ENCODE measurements around the gene ALPG. TPM values are rescaled to one million over a fixed set of nuclear protein-coding genes. Genes with fewer than 3 reads are reported as not detected.

The ALPG gene
- total RNA-seq, 1 experiment from 2014 or later = 0.10 TPM

GRCh38 chr2:232398293-232399034 lies 8.2 kb upstream of the ALPG start:
- CTCF ChIA-PET = interaction anchor here (1.0 kb wide), 1 partner anchor 498 kb away, joined by 6 read pairs; no protein-coding TSS in a partner anchor
- Histone ChIP-seq H3K9me2 (ENCODE audit: insufficient read depth) (no peaks in the 10 kb centered on the region), H2AFZ (ENCODE audit: low read depth, low read length, poor library complexity, severe bottlenecking) (no peak overlapping the region), H3K9me3 (ENCODE audit: control insufficient read depth in 1 of 2, insufficient read depth in 1 of 2, low read depth in 1 of 2, low read length in 2 of 2) (no peaks in the 10 kb centered on the region), H3K36me3 (ENCODE audit: control insufficient read depth in 1 of 2, insufficient read depth in 2 of 2, low read length in 2 of 2) (no peaks in the 10 kb centered on the region), H4K20me1 (ENCODE audit: insufficient read depth) (no peaks in the 10 kb centered on the region), H3K4me3 (replicated peaks in 1 of 2; ENCODE audit: low read depth in 1 of 2, low read length in 2 of 2) (no peak overlapping the region), H3K4me1 (ENCODE audit: control insufficient read depth in 1 of 2, insufficient read depth in 2 of 2, low read length in 2 of 2) (peaks cover 0 to 12% of the 10 kb centered on the region in 2 experiments; a peak in 2 of 4 replicates), H3K27ac (ENCODE audit: low read depth, low read length) (no peak overlapping the region), H3K27me3 (ENCODE audit: insufficient read depth, low read length) (no peaks in the 10 kb centered on the region), H3K9ac (ENCODE audit: low read length) (no peak overlapping the region), H3K79me2 (ENCODE audit: insufficient read depth, low read length) (no peaks in the 10 kb centered on the region), H3K4me2 (ENCODE audit: low read length) (no peak overlapping the region)
- DNase-seq (ENCODE audit: low read depth, low spot score) = no peak
- no TSS peak for BruUV-seq (replicated peaks)
- TF ChIP-seq POLR2AphosphoS5 (IDR thresholded peaks at IDR 0.05; ENCODE audit: low read depth, low read length) (no peak), EZH2 (IDR thresholded peaks at IDR 0.05) (no peak), POLR2A (IDR thresholded peaks at IDR 0.05; ENCODE audit: borderline replicate concordance, extremely low read depth, insufficient read depth, insufficient read length) (no peak), ZFX (IDR thresholded peaks at IDR 0.05) (no peak), YY1 (IDR thresholded peaks at IDR 0.05; ENCODE audit: extremely low read depth, insufficient replicate concordance, low read depth, low read length) (no peak), RAD21 (IDR thresholded peaks at IDR 0.05; ENCODE audit: low read depth) (no peak), CBX3 (IDR thresholded peaks at IDR 0.05; ENCODE audit: low read depth) (no peak), EGR1 (IDR thresholded peaks at IDR 0.05; ENCODE audit: low read depth) (no peak), CEBPB (IDR thresholded peaks at IDR 0.05; ENCODE audit: low read depth) (no peak), EZH2phosphoT487 (IDR thresholded peaks at IDR 0.05; ENCODE audit: borderline replicate concordance) (no peak), ZNF274 (IDR thresholded peaks at IDR 0.05; ENCODE audit: low read depth, low read length) (no peak), ELF1 (IDR thresholded peaks at IDR 0.05; ENCODE audit: borderline replicate concordance, low read depth) (no peak)
- TF ChIP-seq, protein P1, sequence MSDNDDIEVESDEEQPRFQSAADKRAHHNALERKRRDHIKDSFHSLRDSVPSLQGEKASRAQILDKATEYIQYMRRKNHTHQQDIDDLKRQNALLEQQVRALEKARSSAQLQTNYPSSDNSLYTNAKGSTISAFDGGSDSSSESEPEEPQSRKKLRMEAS (IDR thresholded peaks at IDR 0.05) = no peak
- TF ChIP-seq, protein P2, sequence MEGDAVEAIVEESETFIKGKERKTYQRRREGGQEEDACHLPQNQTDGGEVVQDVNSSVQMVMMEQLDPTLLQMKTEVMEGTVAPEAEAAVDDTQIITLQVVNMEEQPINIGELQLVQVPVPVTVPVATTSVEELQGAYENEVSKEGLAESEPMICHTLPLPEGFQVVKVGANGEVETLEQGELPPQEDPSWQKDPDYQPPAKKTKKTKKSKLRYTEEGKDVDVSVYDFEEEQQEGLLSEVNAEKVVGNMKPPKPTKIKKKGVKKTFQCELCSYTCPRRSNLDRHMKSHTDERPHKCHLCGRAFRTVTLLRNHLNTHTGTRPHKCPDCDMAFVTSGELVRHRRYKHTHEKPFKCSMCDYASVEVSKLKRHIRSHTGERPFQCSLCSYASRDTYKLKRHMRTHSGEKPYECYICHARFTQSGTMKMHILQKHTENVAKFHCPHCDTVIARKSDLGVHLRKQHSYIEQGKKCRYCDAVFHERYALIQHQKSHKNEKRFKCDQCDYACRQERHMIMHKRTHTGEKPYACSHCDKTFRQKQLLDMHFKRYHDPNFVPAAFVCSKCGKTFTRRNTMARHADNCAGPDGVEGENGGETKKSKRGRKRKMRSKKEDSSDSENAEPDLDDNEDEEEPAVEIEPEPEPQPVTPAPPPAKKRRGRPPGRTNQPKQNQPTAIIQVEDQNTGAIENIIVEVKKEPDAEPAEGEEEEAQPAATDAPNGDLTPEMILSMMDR (IDR thresholded peaks at IDR 0.05 in 2 of 3, conservative IDR thresholded peaks at IDR 0.05 in 1 of 3; ENCODE audit: borderline replicate concordance in 1 of 3, insufficient read depth in 1 of 3, low read depth in 2 of 3, low read length in 2 of 3) = no peak
- POLR2A ChIA-PET = no interaction called here
- no peak for ATAC-seq
- RAD21 ChIA-PET (ENCODE audit: low non-redundant PET in 1 of 2, low total read pairs in 2 of 2, uncharacterized antibody in 2 of 2, unreplicated experiment in 2 of 2) = no interaction called here
- intact Hi-C loops (cut with micrococcal nuclease) = no loop called here

All from HCT116 (cell line).